OCI-LY7 (cell line): ENCODE results near the gene DLGAP3. TPM values are rescaled to one million over a fixed set of nuclear protein-coding genes. Genes with fewer than 3 reads are reported as not detected.

Experiments
- BruUV-seq: library from RNA; stranded (reverse); fragments of 400-500 nt; replicated peaks from 2 replicates; lab custom pipeline; 2021; lab: Mats Ljungman, UMichigan
- CTCF ChIA-PET: fragments of 300-600 bp; sonication (Branson Sonifier 250); formaldehyde crosslinking; loops from one replicate; lab custom pipeline; 2022; ENCODE audit warnings: antibody characterized with exemption; ENCODE audit not compliant: unreplicated experiment; lab: Charles Lee
- POLR2A ChIA-PET: fragments of 300-600 bp; sonication (Branson Sonifier 250); formaldehyde crosslinking; loops from one replicate; lab custom pipeline; 2022; ENCODE audit warnings: antibody characterized with exemption; lab: Charles Lee
- DNase-seq: peaks from one replicate; pipeline ENCODE4 v3.0.0-alpha.2; 2015; ENCODE audit warnings: low spot score
- H2AFZ ChIP-seq: fragments of 200-600 bp; sonication (generic), shearing (Covaris generic); 2 replicates; pipeline ENCODE4 v1.6.1; 2014; ENCODE audit warnings: mild to moderate bottlenecking, antibody characterized with exemption, low read length, moderate library complexity
- H3K27ac ChIP-seq: fragments of 200-600 bp; sonication (generic); 2 replicates; pipeline ENCODE4 v1.5.1; 2014; ENCODE audit warnings: mixed run types, low read depth, mild to moderate bottlenecking, moderate library complexity, low read length, inconsistent platforms; ENCODE audit not compliant: poor library complexity, severe bottlenecking
- H3K36me3 ChIP-seq: fragments of 200-600 bp; sonication (generic); 2 replicates; pipeline ENCODE4 v1.6.1; 2014; ENCODE audit warnings: mild to moderate bottlenecking, antibody characterized with exemption, low read length, moderate library complexity, mixed read lengths; ENCODE audit not compliant: insufficient read depth
- H3K4me1 ChIP-seq: fragments of 200-600 bp; sonication (generic); 2 replicates; pipeline ENCODE4 v1.5.1; 2014; ENCODE audit warnings: mild to moderate bottlenecking, low read length; ENCODE audit not compliant: insufficient read depth, poor library complexity, severe bottlenecking
- H3K4me2 ChIP-seq: fragments of 200-600 bp; sonication (generic); 2 replicates; pipeline ENCODE4 v1.6.1; 2014; ENCODE audit warnings: mild to moderate bottlenecking, low read length
- H3K4me3 ChIP-seq: fragments of 200-600 bp; sonication (generic); 2 replicates; pipeline ENCODE4 v1.5.1; 2014; ENCODE audit warnings: mild to moderate bottlenecking, low read depth, low read length; ENCODE audit not compliant: poor library complexity, severe bottlenecking
- H3K79me2 ChIP-seq: fragments of 200-600 bp; sonication (generic); 2 replicates; pipeline ENCODE4 v1.6.1; 2016; ENCODE audit warnings: low read depth, mild to moderate bottlenecking, low read length, moderate library complexity, mixed read lengths; ENCODE audit not compliant: insufficient read depth
- H3K9me2 ChIP-seq: fragments of 200-600 bp; sonication (generic); 2 replicates; pipeline ENCODE4 v1.6.1; 2016; ENCODE audit warnings: mild to moderate bottlenecking, low read length, mixed read lengths; ENCODE audit not compliant: insufficient read depth
- H3K9me3 ChIP-seq: fragments of 200-600 bp; sonication (generic); 2 replicates; pipeline ENCODE4 v1.6.1; 2014; ENCODE audit warnings: mild to moderate bottlenecking, mixed run types, low read length, mixed read lengths
- H4K20me1 ChIP-seq: fragments of 200-600 bp; sonication (generic); 2 replicates; pipeline ENCODE4 v1.6.1; 2014; ENCODE audit warnings: mild to moderate bottlenecking, antibody characterized with exemption, low read length, moderate library complexity, mixed read lengths; ENCODE audit not compliant: insufficient read depth
- EZH2phosphoT487 ChIP-seq: fragments of 200-600 bp; sonication (generic); IDR thresholded peaks from 2 replicates; pipeline ENCODE4 v1.6.1; 2018; ENCODE audit warnings: low read depth, borderline replicate concordance, mild to moderate bottlenecking, mixed run types, antibody characterized with exemption, low read length, moderate library complexity, mixed read lengths
- intact Hi-C: fragments of 100-400 bp; cut with micrococcal nuclease; formaldehyde crosslinking; loops from one replicate; pipeline ENCODE4 v1.10.0; 2022; ENCODE audit not compliant: unreplicated experiment
- total RNA-seq, 2 experiments: library from RNA; depleted of rRNA in 1 of 2; stranded (reverse); fragments of >200 nt in 1 of 2; shearing (Covaris generic) in 1 of 2; gene quantifications; 2 replicates each; pipeline ENCODE4 v1.2.3, GENCODE V29; 2014 to 2022
- TF ChIP-seq, protein P1 (sequence below): fragments of 200-600 bp; sonication (generic); conservative IDR thresholded peaks from 2 replicates; pipeline ENCODE4 v1.5.1; 2014; ENCODE audit warnings: mild to moderate bottlenecking, antibody characterized with exemption, low read length, moderate library complexity, mixed read lengths

Gene DLGAP3
- total RNA-seq, 2 experiments from 2014 or later: 0.44 to 0.47 TPM

DNA sequence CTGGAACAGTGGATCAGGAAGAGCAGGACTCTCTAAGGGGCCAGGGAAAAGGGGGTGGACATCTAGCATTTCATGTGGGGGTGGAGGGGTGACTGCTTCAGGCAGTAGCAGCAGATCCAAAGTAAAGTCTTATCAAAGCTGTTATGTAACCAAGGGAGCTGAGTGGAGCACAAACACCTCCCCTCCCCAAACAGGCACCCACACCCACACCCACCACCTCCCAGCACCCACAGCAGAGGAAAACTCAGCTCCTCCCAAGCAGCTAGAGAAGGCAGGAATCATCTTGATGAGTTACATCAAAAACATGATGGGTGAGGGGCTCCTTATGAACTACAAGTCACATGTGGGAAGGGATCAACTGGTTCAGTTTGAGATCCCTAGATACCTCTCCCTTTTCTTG lies 6.0 kb downstream of the DLGAP3 start:
- Histone ChIP-seq H3K9me2 (no peaks in the 10 kb centered on the region), H3K36me3 (no peaks in the 10 kb centered on the region), H3K79me2 (no peaks in the 10 kb centered on the region), H3K9me3 (no peaks in the 10 kb centered on the region), H3K4me2 (no peak overlapping the region), H3K27ac (no peak overlapping the region), H3K4me1 (peaks cover 4% of the 10 kb centered on the region), H3K4me3 (no peak overlapping the region), H4K20me1 (no peaks in the 10 kb centered on the region), H2AFZ (no peak overlapping the region)
- TF ChIP-seq, protein P1, sequence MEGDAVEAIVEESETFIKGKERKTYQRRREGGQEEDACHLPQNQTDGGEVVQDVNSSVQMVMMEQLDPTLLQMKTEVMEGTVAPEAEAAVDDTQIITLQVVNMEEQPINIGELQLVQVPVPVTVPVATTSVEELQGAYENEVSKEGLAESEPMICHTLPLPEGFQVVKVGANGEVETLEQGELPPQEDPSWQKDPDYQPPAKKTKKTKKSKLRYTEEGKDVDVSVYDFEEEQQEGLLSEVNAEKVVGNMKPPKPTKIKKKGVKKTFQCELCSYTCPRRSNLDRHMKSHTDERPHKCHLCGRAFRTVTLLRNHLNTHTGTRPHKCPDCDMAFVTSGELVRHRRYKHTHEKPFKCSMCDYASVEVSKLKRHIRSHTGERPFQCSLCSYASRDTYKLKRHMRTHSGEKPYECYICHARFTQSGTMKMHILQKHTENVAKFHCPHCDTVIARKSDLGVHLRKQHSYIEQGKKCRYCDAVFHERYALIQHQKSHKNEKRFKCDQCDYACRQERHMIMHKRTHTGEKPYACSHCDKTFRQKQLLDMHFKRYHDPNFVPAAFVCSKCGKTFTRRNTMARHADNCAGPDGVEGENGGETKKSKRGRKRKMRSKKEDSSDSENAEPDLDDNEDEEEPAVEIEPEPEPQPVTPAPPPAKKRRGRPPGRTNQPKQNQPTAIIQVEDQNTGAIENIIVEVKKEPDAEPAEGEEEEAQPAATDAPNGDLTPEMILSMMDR: no peak
- no peak for TF ChIP-seq EZH2phosphoT487
- DNase-seq: no peak
- POLR2A ChIA-PET: no interaction called here
- BruUV-seq: no TSS peak
- intact Hi-C loops: no loop called here
- CTCF ChIA-PET: no interaction called here

DNA sequence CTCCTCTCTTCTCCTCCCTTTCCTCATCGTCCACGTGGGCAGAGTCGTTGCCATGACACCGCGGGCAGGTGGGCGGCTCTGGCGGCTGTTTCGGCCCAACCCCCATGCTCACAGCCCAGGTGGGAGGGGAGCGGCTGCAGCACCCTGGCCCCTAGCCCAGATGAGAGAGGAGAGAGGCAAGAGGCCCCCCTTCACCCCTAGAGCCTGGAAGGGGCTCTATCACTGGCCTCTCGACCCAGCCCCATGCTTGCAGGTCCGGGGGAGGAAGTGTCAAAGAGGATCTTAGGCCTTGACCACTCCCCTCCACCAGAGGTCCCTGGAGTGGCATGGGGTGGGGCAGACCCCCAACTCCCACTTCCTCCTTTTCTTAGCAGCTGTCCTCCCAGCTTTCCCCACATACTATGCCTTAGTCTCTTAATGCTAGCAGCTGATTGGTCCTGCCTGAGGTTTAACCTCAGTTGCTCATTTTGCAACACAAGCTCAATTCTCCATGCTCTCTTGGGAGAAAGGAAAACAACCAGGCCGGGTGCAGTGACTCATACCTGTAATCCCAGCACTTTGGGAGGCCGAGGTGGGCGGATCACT lies 10.4 kb downstream of the DLGAP3 start:
- POLR2A ChIA-PET: no interaction called here
- H3K9me2 ChIP-seq: no peaks in the 10 kb centered on the region
- H3K4me2 ChIP-seq: no peak overlapping the region
- H3K27ac ChIP-seq: no peak overlapping the region
- H3K79me2 ChIP-seq: no peaks in the 10 kb centered on the region
- H3K36me3 ChIP-seq: no peaks in the 10 kb centered on the region
- H3K4me3 ChIP-seq: no peak overlapping the region
- H2AFZ ChIP-seq: no peak overlapping the region
- intact Hi-C loops: no loop called here
- H3K9me3 ChIP-seq: no peaks in the 10 kb centered on the region
- CTCF ChIA-PET: no interaction called here
- H3K4me1 ChIP-seq: peaks cover 4% of the 10 kb centered on the region
- H4K20me1 ChIP-seq: no peaks in the 10 kb centered on the region
- peak; percentile 43 for DNase-seq
- no peak for TF ChIP-seq EZH2phosphoT487
- TF ChIP-seq, protein P1: peak; percentile 26; the same call in 1 of the 2 replicates
- no TSS peak for BruUV-seq

DNA sequence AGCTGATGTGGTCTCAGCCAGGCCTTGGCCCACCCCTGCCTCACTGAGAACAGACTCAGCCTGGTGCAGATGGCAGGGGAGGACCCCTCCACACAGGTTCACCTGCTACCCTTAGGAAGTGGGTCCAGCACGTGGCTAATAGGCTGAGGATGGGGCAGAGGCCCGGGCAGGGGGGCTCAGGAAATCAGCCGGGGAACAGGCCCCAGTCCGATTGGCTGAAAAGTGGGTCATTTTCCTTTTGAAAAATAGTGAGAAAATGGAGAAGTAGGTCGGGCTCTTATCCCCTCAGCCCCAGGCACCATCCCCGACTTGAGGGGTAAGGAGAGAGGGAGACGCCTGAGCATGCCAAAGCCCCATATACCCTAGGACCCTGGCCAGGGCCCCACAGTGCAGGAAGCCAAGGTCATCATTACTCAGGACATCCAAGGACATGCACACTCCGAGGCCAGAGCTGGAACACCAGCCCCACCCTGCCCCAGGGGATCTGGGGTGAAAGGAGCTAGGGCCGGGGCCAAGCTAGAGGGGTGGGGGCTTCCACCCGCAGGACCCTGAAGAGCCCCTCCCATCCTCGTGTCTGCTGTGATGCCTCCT lies 11.0 kb downstream of the DLGAP3 start:
- Histone ChIP-seq H2AFZ (no peak overlapping the region), H3K4me2 (no peak overlapping the region)

More for the DNA sequence above, 11.0 kb downstream of the DLGAP3 start:
- no TSS peak for BruUV-seq
- no peaks in the 10 kb centered on the region for H3K79me2 ChIP-seq
- no peak for DNase-seq
- no peak overlapping the region for H3K27ac ChIP-seq
- H3K9me3 ChIP-seq: no peaks in the 10 kb centered on the region
- H3K4me3 ChIP-seq: no peak overlapping the region
- ChIA-PET POLR2A (no interaction called here), CTCF (no interaction called here)
- no peak for TF ChIP-seq EZH2phosphoT487
- TF ChIP-seq, protein P1: no peak
- H3K4me1 ChIP-seq: peaks cover 4% of the 10 kb centered on the region
- no peaks in the 10 kb centered on the region for H3K36me3 ChIP-seq
- H3K9me2 ChIP-seq: no peaks in the 10 kb centered on the region
- intact Hi-C loops: no loop called here
- H4K20me1 ChIP-seq: no peaks in the 10 kb centered on the region
